Measurements from ENCODE around the gene PPOX. TPM values are rescaled to one million over a fixed set of nuclear protein-coding genes. Genes with fewer than 3 reads are reported as not detected.

PPOX gene
- total RNA-seq, 1 experiment from 2014 or later: 23.1 TPM

GRCh38 chr1:161201836-161202712 lies 35.8 kb downstream of the PPOX start, which contains the start of gene NDUFS2:
Gene NDUFS2, plus strand, starts transcription at chr1:161202367. Its CDS starts 19 bp downstream, at chr1:161202386.
- Histone ChIP-seq H3F3A (ENCODE audit: insufficient read depth, low read depth) (peaks cover 13% of the 10 kb centered on the region; the same call in 1 of the 2 replicates), H3K27me3 (ENCODE audit: insufficient read depth, low read depth) (no peaks in the 10 kb centered on the region), H3K4me2 (peak within 1 kb of the TSS; percentile 79), H3K27ac (peak within 1 kb of the TSS; percentile 78), H2AFZ (peak within 1 kb of the TSS; percentile 90), H3K9me2 (ENCODE audit: insufficient read depth) (no peaks in the 10 kb centered on the region), H3K79me2 (ENCODE audit: low read depth) (peaks cover 29% of the 10 kb centered on the region), H3K36me3 (ENCODE audit: low read depth) (peaks cover 23% of the 10 kb centered on the region), H3K4me3 (peak within 1 kb of the TSS; percentile 90), H3K4me1 (replicated peaks; ENCODE audit: insufficient read depth) (peaks cover 19% of the 10 kb centered on the region), H3K9me3 (ENCODE audit: insufficient read depth, low read depth) (no peaks in the 10 kb centered on the region), H4K20me1 (ENCODE audit: insufficient read depth) (no peaks in the 10 kb centered on the region)
- intact Hi-C loops (cut with micrococcal nuclease; ENCODE audit: unreplicated experiment): no loop called here
- TF ChIP-seq, protein P1, sequence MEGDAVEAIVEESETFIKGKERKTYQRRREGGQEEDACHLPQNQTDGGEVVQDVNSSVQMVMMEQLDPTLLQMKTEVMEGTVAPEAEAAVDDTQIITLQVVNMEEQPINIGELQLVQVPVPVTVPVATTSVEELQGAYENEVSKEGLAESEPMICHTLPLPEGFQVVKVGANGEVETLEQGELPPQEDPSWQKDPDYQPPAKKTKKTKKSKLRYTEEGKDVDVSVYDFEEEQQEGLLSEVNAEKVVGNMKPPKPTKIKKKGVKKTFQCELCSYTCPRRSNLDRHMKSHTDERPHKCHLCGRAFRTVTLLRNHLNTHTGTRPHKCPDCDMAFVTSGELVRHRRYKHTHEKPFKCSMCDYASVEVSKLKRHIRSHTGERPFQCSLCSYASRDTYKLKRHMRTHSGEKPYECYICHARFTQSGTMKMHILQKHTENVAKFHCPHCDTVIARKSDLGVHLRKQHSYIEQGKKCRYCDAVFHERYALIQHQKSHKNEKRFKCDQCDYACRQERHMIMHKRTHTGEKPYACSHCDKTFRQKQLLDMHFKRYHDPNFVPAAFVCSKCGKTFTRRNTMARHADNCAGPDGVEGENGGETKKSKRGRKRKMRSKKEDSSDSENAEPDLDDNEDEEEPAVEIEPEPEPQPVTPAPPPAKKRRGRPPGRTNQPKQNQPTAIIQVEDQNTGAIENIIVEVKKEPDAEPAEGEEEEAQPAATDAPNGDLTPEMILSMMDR (conservative IDR thresholded peaks at IDR 0.05): no peak; the same call in 1 of the 2 replicates
- no peak for TF ChIP-seq EZH2 (IDR thresholded peaks at IDR 0.05; ENCODE audit: low read depth)
- no TSS peak for BruUV-seq (replicated peaks)
- peak; percentile 89 to 95 for DNase-seq
- POLR2A ChIA-PET (ENCODE audit: unreplicated experiment): interaction anchor here (0.6 to 0.8 kb wide), 5 partner anchors 24 to 198 kb away, joined by 3 to 5 read pairs (median 4); partner anchors contain the start of genes NIT1, PFDN2 and TOMM40L
- CTCF ChIA-PET: interaction anchor here (0.6 to 1.6 kb wide), 3 partner anchors 23 to 172 kb away, joined by 3 to 8 read pairs (median 3); partner anchors contain the start of gene TOMM40L

GRCh38 chr1:161206411-161207140 lies 40.4 kb downstream of the PPOX start:
- no peak overlapping the region for H3K4me2 ChIP-seq
- intact Hi-C loops (cut with micrococcal nuclease; ENCODE audit: unreplicated experiment): no loop called here
- H3K4me1 ChIP-seq (replicated peaks; ENCODE audit: insufficient read depth): peaks cover 8% of the 10 kb centered on the region
- no peak overlapping the region for H3K4me3 ChIP-seq
- peaks cover 36% of the 10 kb centered on the region for H3K36me3 ChIP-seq (ENCODE audit: low read depth)
- BruUV-seq (replicated peaks): no TSS peak
- peaks cover 29% of the 10 kb centered on the region for H3K79me2 ChIP-seq (ENCODE audit: low read depth)
- H3K9me3 ChIP-seq (ENCODE audit: insufficient read depth, low read depth): no peaks in the 10 kb centered on the region
- H3K27ac ChIP-seq: no peak overlapping the region
- DNase-seq: no peak
- H3K27me3 ChIP-seq (ENCODE audit: insufficient read depth, low read depth): no peaks in the 10 kb centered on the region
- H4K20me1 ChIP-seq (ENCODE audit: insufficient read depth): no peaks in the 10 kb centered on the region; the same call in 1 of the 2 replicates
- ChIA-PET CTCF (interaction anchor here (0.5 kb wide), 1 partner anchor 31 kb away, joined by 4 read pairs; the partner anchor contains the start of gene NR1I3), POLR2A (ENCODE audit: unreplicated experiment) (interaction anchor here (0.6 kb wide), 1 partner anchor 19 kb away, joined by 5 read pairs; the partner anchor contains the start of gene TOMM40L)
- H3F3A ChIP-seq (ENCODE audit: insufficient read depth, low read depth): peaks cover 18% of the 10 kb centered on the region; the same call in 1 of the 2 replicates
- H2AFZ ChIP-seq: no peak overlapping the region
- H3K9me2 ChIP-seq (ENCODE audit: insufficient read depth): no peaks in the 10 kb centered on the region
- TF ChIP-seq, protein P1 (conservative IDR thresholded peaks at IDR 0.05): no peak
- no peak for TF ChIP-seq EZH2 (IDR thresholded peaks at IDR 0.05; ENCODE audit: low read depth)

DNA sequence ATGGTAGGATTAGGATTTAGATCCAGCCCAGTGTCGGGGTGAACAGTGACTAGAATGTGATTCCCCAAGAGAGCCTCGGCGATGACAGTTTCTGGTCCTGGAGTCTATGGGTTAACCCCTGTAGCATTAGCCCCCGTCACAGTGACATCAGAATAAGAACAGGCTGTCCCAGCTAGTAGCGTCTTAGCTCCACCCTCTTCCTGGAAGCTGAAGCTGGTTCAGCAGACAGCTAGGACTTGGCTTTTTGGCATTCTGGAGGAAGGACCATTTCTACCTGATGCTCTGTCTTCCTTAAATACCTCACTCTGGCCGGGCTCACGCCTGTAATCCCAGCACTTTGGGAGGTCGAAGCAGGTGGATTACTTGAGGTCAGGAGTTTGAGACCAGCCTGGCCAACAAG lies 40.9 kb downstream of the PPOX start:
- H3K4me3 ChIP-seq: no peak overlapping the region
- no peaks in the 10 kb centered on the region; the same call in 1 of the 2 replicates for H4K20me1 ChIP-seq (ENCODE audit: insufficient read depth)
- H3K4me1 ChIP-seq (replicated peaks; ENCODE audit: insufficient read depth): 0 out of 2 replicates have a peak, but pooled peaks cover 6% of the 10 kb centered on the region
- H3K79me2 ChIP-seq (ENCODE audit: low read depth): peaks cover 29% of the 10 kb centered on the region
- no peaks in the 10 kb centered on the region for H3K9me3 ChIP-seq (ENCODE audit: insufficient read depth, low read depth)
- no peaks in the 10 kb centered on the region for H3K9me2 ChIP-seq (ENCODE audit: insufficient read depth)
- H3K27ac ChIP-seq: no peak overlapping the region
- TF ChIP-seq, protein P1 (conservative IDR thresholded peaks at IDR 0.05): no peak
- no peak for TF ChIP-seq EZH2 (IDR thresholded peaks at IDR 0.05; ENCODE audit: low read depth)
- peaks cover 18% of the 10 kb centered on the region; the same call in 1 of the 2 replicates for H3F3A ChIP-seq (ENCODE audit: insufficient read depth, low read depth)
- intact Hi-C loops (cut with micrococcal nuclease; ENCODE audit: unreplicated experiment): no loop called here
- peaks cover 39% of the 10 kb centered on the region for H3K36me3 ChIP-seq (ENCODE audit: low read depth)
- ChIA-PET CTCF (interaction anchor here (0.5 kb wide), 1 partner anchor 31 kb away, joined by 4 read pairs; the partner anchor contains the start of gene NR1I3), POLR2A (ENCODE audit: unreplicated experiment) (interaction anchor here (0.6 kb wide), 1 partner anchor 18 kb away, joined by 5 read pairs; the partner anchor contains the start of gene TOMM40L)
- DNase-seq: no peak
- no peak overlapping the region for H2AFZ ChIP-seq
- no TSS peak for BruUV-seq (replicated peaks)
- H3K4me2 ChIP-seq: no peak overlapping the region
- H3K27me3 ChIP-seq (ENCODE audit: insufficient read depth, low read depth): no peaks in the 10 kb centered on the region
